Thyroid gland (tissue), 4 donors: ENCODE data around the gene TIAM1.

Source experiments
- POLR2A ChIP-seq, 2 donors: fragments of 450-650 bp; IDR thresholded peaks; one replicate each; pipeline ENCODE4 v1.6.1; 2017; ENCODE audit warnings: antibody characterized with exemption in 2 of 2, mild to moderate bottlenecking in 2 of 2, moderate library complexity in 1 of 2
- TF ChIP-seq, protein P1 (sequence below), 6 experiments: fragments of 200-600 bp in 3 of 6; fragments of 450-650 bp in 3 of 6; sonication (generic) in 3 of 6; IDR thresholded peaks; one replicate each; pipeline ENCODE4 v1.5.1; 2016 to 2019; ENCODE audit warnings: antibody characterized with exemption in 6 of 6, mild to moderate bottlenecking in 2 of 6, inconsistent platforms in 1 of 6, moderate library complexity in 1 of 6

DNA sequence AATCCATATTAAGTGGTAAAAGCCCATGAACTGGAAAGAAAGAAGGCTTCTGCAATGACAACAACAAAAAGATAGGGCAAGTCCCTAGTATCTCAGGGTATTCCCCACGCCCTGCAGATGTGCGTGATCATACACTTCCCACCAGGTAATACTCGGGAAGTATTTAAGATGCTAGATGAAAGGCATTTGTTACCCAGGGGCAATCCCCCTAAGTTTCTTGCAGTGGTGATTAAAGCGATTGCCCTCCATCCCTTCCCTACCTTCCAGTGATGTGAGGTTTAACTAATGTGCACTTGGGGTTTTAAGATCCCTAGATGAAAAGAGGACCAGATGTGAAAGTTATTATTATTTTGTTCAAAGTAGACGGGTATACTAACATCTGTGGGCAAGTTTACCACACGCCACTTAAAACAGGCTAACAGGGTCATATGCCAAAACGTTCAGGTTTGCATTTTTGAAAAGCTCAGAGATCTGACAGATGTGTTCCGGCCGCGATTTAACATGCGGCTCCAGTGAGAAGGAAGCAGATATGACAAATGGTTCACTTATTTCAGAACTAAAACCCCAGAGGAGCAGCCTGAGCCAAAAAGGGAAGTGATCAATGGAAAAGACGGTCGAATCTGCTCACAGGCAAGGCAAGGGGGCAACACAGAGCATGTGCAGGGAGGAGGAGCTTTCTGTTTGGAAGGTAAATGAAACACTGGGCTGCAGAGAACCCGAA lies 17.4 kb downstream of the TIAM1 start:
- TF ChIP-seq, protein P1, sequence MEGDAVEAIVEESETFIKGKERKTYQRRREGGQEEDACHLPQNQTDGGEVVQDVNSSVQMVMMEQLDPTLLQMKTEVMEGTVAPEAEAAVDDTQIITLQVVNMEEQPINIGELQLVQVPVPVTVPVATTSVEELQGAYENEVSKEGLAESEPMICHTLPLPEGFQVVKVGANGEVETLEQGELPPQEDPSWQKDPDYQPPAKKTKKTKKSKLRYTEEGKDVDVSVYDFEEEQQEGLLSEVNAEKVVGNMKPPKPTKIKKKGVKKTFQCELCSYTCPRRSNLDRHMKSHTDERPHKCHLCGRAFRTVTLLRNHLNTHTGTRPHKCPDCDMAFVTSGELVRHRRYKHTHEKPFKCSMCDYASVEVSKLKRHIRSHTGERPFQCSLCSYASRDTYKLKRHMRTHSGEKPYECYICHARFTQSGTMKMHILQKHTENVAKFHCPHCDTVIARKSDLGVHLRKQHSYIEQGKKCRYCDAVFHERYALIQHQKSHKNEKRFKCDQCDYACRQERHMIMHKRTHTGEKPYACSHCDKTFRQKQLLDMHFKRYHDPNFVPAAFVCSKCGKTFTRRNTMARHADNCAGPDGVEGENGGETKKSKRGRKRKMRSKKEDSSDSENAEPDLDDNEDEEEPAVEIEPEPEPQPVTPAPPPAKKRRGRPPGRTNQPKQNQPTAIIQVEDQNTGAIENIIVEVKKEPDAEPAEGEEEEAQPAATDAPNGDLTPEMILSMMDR (IDR thresholded peaks at IDR 0.05), result no peak
- no peak for TF ChIP-seq POLR2A (IDR thresholded peaks at IDR 0.05)
